A549 (cell line): ENCODE measurements around the gene MEA1. TPM values are rescaled to one million over a fixed set of nuclear protein-coding genes. Genes with fewer than 3 reads are reported as not detected.

Source experiments
- ATAC-seq, 2 experiments: fragments of 200-7000 bp in 1 of 2; fragments of >200 bp in 1 of 2; cut with Nextera tagmentation in 1 of 2; cut with Tn5 transposase in 1 of 2; 3 replicates each; pipeline versions ENCODE4 v1.8.0 to v1.9.1; 2018 to 2020; ENCODE audit warnings: mild to moderate bottlenecking in 1 of 2, moderate library complexity in 1 of 2
- CTCF ChIA-PET: fragments of 300-600 bp; sonication (Branson Sonifier 250); formaldehyde crosslinking; extraction: SDS; loops from one replicate; lab custom pipeline; 2021; ENCODE audit warnings: antibody characterized with exemption, inconsistent platforms; lab: Yijun Ruan, JAX
- POLR2A ChIA-PET: fragments of 350-600 bp; formaldehyde crosslinking; extraction: SDS; loops from one replicate; lab custom pipeline; 2021; ENCODE audit warnings: antibody characterized with exemption, inconsistent platforms; lab: Yijun Ruan, JAX
- DNase-seq, 2 experiments: peaks; one replicate each; pipeline versions ENCODE4 v3.0.0 to v3.0.0-alpha.2; 2011 to 2016; ENCODE audit warnings: low read depth in 1 of 2, low spot score in 1 of 2
- FAIRE-seq: peaks from 2 replicates; lab custom pipeline; 2011; peaks lifted over from hg19 to GRCh38; lab: Jason Lieb, UNC
- H3K27ac ChIP-seq, 2 experiments: fragments of >200 bp; sonication (Bioruptor Twin); formaldehyde crosslinking; 3 replicates each; pipeline ENCODE4 v1.5.1; 2016 to 2017
- H3K4me1 ChIP-seq: fragments of >200 bp; sonication (Bioruptor Twin); formaldehyde crosslinking; 3 replicates; pipeline ENCODE4 v1.6.1; 2016
- H3K4me2 ChIP-seq: fragments of >200 bp; sonication (Bioruptor Twin); formaldehyde crosslinking; 3 replicates; pipeline ENCODE4 v1.6.1; 2016
- H3K4me3 ChIP-seq: fragments of >200 bp; sonication (Bioruptor Twin); formaldehyde crosslinking; 3 replicates; pipeline ENCODE4 v1.5.1; 2016
- H3K9me3 ChIP-seq: fragments of >200 bp; sonication (Bioruptor Twin); formaldehyde crosslinking; 3 replicates; pipeline ENCODE4 v1.6.1; 2016
- CHD2 ChIP-seq: fragments of 150-350 bp; IDR thresholded peaks from 2 replicates; pipeline ENCODE4 v1.6.1; 2014; ENCODE audit warnings: low read length; ENCODE audit not compliant: partially characterized antibody
- FOSB ChIP-seq: fragments of 250-450 bp; sonication (Bioruptor Pico); IDR thresholded peaks from 2 replicates; pipeline ENCODE4 v1.5.0; 2020; ENCODE audit warnings: mild to moderate bottlenecking, moderate library complexity
- FOXS1 ChIP-seq: fragments of 250-450 bp; sonication (Bioruptor Pico); IDR thresholded peaks from 2 replicates; pipeline ENCODE4 v1.5.0; 2020; ENCODE audit warnings: mild to moderate bottlenecking, moderate library complexity
- HEYL ChIP-seq: fragments of 250-450 bp; sonication (Bioruptor Pico); IDR thresholded peaks from 2 replicates; pipeline ENCODE4 v1.8.0; 2021; ENCODE audit warnings: mild to moderate bottlenecking, moderate library complexity
- HOXA7 ChIP-seq: fragments of 250-450 bp; sonication (Bioruptor Pico); IDR thresholded peaks from 2 replicates; pipeline ENCODE4 v1.5.0; 2020; ENCODE audit warnings: mild to moderate bottlenecking, moderate library complexity
- HOXB5 ChIP-seq: fragments of 250-450 bp; sonication (Bioruptor Pico); IDR thresholded peaks from 2 replicates; pipeline ENCODE4 v1.5.0; 2020; ENCODE audit warnings: mild to moderate bottlenecking, moderate library complexity
- JUN ChIP-seq, 2 experiments: fragments of >200 bp; sonication (Bioruptor Twin); formaldehyde crosslinking; IDR thresholded peaks; 2 replicates in 1 of 2; 3 replicates in 1 of 2; pipeline ENCODE4 v1.6.1; 2016 to 2017
- NPAS2 ChIP-seq: fragments of 250-450 bp; sonication (Bioruptor Pico); IDR thresholded peaks from 2 replicates; pipeline ENCODE4 v1.8.0; 2022; ENCODE audit warnings: mild to moderate bottlenecking, moderate library complexity, borderline replicate concordance
- POLR2A ChIP-seq: IDR thresholded peaks from 2 replicates; pipeline ENCODE4 v1.6.1; 2012; ENCODE audit warnings: mild to moderate bottlenecking, low read length
- RAD21 ChIP-seq, 2 experiments: fragments of >200 bp in 1 of 2; sonication (Bioruptor Twin) in 1 of 2; formaldehyde crosslinking in 1 of 2; IDR thresholded peaks in 1 of 2; conservative IDR thresholded peaks in 1 of 2; 2 replicates in 1 of 2; 3 replicates in 1 of 2; pipeline ENCODE4 v1.6.1; 2012 to 2018; ENCODE audit warnings: inconsistent platforms in 1 of 2
- ZSCAN20 ChIP-seq: fragments of 250-450 bp; sonication (Bioruptor Pico); IDR thresholded peaks from 2 replicates; pipeline ENCODE4 v1.8.0; 2022; ENCODE audit warnings: mild to moderate bottlenecking, moderate library complexity
- WGBS: methylation state at CpG from one replicate; pipeline ENCODE4 v1.1.6; 2017; ENCODE audit errors: missing lambda C conversion rate; 5-methylcytosine and 5-hydroxymethylcytosine counted together
- polyA plus RNA-seq, 4 experiments: library from polyadenylated mRNA; depleted of rRNA in 3 of 4; stranded (reverse); fragments of >200 nt; fragmentation: RNase III in 1 of 4; extraction: RNeasy Plus Mini Kit Qiagen cat#74134 plus additional on column Dnase treatment in 1 of 4; gene quantifications; 2 replicates in 3 of 4; 3 replicates in 1 of 4; pipeline ENCODE4 v1.2.3, GENCODE V29; 2011 to 2017
- TF ChIP-seq, protein P1 (sequence below): fragments of >200 bp; sonication (Bioruptor Twin); formaldehyde crosslinking; IDR thresholded peaks from 3 replicates; pipeline ENCODE4 v1.5.1; 2016
- TF ChIP-seq, protein P2 (sequence below): fragments of 150-350 bp; IDR thresholded peaks from 2 replicates; pipeline ENCODE4 v1.6.1; 2014; ENCODE audit warnings: low read depth, mild to moderate bottlenecking, low read length
- TF ChIP-seq, protein P3 (sequence below): IDR thresholded peaks from 2 replicates; pipeline ENCODE4 v1.6.1; 2012; ENCODE audit warnings: low read depth, borderline replicate concordance
- TF ChIP-seq, protein P4 (sequence below): fragments of >200 bp; sonication (Bioruptor Twin); formaldehyde crosslinking; IDR thresholded peaks from 3 replicates; pipeline ENCODE4 v1.6.1; 2016
- TF ChIP-seq, protein P5 (sequence below): fragments of 250-450 bp; sonication (Bioruptor Pico); IDR thresholded peaks from 2 replicates; pipeline ENCODE4 v1.5.0; 2020; ENCODE audit warnings: low read depth, mild to moderate bottlenecking, moderate library complexity
- TF ChIP-seq, protein P6 (sequence below): IDR thresholded peaks from 2 replicates; pipeline ENCODE4 v1.6.1; 2012

The MEA1 gene
- polyA plus RNA-seq, 2 of the 4 experiments (the other 2 are of a cell fraction): 58.6 to 94.3 TPM

DNA sequence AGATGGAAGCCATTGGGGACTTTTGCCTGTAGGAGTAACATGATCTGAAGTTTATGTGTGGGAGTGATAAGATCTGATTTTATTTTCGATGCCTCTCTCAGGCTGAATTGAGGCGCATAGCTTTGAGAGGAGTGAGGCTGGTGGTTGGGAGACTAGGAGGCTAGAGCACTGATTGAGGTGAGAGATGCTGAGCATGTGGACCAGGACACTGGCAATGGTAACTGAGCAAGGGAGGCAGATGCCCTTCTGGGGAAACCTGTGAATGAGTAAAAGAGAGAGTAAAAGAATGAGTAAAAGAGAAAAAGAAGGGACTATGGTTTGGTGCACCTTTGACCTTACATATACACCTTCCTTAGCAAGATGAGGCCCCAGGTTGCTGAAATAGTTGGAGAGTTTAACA is 10.7 kb upstream of the MEA1 start (continued):
- TF ChIP-seq FOXS1 (CRISPR knock-in tag) (no peak), ZSCAN20 (CRISPR knock-in tag) (no peak), FOSB (CRISPR knock-in tag) (no peak)

DNA sequence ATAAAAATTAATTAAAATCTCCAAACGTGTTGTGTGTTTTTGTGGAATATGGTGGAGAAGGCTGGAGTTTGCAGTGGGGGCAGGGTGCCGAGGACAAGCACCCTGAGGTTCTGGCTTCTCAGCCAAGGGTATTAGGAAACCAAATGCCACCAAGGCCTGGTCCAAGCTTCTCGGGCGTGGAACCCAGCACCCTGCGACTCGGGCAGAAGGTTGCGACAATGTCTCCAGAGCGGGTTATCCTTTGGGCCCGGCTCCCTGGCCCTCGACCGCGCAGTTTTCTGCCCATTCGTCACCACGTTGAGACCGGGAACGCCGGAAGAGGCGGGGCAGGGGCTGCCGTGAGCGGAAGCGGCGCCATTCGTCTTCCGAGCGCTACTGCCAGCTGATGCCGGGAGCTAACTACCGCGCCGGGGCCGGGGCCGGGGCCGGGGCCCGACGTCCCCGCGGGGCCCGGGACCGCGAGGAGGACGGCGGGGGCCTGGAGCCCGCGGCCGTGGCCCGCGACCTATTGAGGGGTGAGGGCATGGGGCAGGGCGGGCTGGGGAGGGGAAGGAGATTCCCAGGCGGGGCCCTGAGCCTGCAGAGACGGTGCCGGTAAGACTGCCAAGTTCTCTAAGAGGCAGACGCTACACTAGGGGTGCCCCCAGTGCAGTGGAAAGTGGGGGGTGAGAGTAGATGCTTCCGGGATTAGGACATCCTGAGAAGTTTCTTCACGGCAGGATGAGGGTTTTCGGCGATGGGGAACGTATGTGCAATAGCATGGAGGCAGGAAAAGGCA is 7.7 kb upstream of the MEA1 start, which contains the start of gene RRP36:
RRP36 (plus strand) TSS at position 354 of the 778 bp plus-strand sequence; CDS start at position 386, 32 bp downstream.
- ChIA-PET CTCF (interaction anchor here (0.5 to 2.5 kb wide), 4 partner anchors 12 to 122 kb away, joined by 3 to 7 read pairs (median 4); no protein-coding TSS in a partner anchor), POLR2A (interaction anchor here (0.5 to 1.6 kb wide), 6 partner anchors 10 to 239 kb away, joined by 3 to 7 read pairs (median 4); partner anchors contain the start of genes BICRAL, CNPY3, KLC4 and MRPL2)
- TF ChIP-seq, protein P1, sequence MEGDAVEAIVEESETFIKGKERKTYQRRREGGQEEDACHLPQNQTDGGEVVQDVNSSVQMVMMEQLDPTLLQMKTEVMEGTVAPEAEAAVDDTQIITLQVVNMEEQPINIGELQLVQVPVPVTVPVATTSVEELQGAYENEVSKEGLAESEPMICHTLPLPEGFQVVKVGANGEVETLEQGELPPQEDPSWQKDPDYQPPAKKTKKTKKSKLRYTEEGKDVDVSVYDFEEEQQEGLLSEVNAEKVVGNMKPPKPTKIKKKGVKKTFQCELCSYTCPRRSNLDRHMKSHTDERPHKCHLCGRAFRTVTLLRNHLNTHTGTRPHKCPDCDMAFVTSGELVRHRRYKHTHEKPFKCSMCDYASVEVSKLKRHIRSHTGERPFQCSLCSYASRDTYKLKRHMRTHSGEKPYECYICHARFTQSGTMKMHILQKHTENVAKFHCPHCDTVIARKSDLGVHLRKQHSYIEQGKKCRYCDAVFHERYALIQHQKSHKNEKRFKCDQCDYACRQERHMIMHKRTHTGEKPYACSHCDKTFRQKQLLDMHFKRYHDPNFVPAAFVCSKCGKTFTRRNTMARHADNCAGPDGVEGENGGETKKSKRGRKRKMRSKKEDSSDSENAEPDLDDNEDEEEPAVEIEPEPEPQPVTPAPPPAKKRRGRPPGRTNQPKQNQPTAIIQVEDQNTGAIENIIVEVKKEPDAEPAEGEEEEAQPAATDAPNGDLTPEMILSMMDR: no peak
- TF ChIP-seq HOXB5 (CRISPR knock-in tag) (peak; percentile 21; the same call in 1 of the 2 replicates), HEYL (no peak), NPAS2 (CRISPR knock-in tag) (no peak), CHD2 (no peak), HOXA7 (CRISPR knock-in tag) (no peak), POLR2A (peak; percentile 59), RAD21 (conservative IDR thresholded peaks at IDR 0.05 in 1 of 2, IDR thresholded peaks at IDR 0.05 in 1 of 2) (no peak), JUN (IDR thresholded peaks at IDR 0.05) (peak; percentile 59 to 86; a peak in 4 of 5 replicates)
- TF ChIP-seq, protein P2, sequence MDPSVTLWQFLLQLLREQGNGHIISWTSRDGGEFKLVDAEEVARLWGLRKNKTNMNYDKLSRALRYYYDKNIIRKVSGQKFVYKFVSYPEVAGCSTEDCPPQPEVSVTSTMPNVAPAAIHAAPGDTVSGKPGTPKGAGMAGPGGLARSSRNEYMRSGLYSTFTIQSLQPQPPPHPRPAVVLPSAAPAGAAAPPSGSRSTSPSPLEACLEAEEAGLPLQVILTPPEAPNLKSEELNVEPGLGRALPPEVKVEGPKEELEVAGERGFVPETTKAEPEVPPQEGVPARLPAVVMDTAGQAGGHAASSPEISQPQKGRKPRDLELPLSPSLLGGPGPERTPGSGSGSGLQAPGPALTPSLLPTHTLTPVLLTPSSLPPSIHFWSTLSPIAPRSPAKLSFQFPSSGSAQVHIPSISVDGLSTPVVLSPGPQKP: no peak
- TF ChIP-seq, protein P3, sequence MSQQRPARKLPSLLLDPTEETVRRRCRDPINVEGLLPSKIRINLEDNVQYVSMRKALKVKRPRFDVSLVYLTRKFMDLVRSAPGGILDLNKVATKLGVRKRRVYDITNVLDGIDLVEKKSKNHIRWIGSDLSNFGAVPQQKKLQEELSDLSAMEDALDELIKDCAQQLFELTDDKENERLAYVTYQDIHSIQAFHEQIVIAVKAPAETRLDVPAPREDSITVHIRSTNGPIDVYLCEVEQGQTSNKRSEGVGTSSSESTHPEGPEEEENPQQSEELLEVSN: peak; percentile 64
- TF ChIP-seq, protein P4, sequence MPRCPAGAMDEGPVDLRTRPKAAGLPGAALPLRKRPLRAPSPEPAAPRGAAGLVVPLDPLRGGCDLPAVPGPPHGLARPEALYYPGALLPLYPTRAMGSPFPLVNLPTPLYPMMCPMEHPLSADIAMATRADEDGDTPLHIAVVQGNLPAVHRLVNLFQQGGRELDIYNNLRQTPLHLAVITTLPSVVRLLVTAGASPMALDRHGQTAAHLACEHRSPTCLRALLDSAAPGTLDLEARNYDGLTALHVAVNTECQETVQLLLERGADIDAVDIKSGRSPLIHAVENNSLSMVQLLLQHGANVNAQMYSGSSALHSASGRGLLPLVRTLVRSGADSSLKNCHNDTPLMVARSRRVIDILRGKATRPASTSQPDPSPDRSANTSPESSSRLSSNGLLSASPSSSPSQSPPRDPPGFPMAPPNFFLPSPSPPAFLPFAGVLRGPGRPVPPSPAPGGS: no peak; the same call in 2 of the 3 replicates
- TF ChIP-seq, protein P5, sequence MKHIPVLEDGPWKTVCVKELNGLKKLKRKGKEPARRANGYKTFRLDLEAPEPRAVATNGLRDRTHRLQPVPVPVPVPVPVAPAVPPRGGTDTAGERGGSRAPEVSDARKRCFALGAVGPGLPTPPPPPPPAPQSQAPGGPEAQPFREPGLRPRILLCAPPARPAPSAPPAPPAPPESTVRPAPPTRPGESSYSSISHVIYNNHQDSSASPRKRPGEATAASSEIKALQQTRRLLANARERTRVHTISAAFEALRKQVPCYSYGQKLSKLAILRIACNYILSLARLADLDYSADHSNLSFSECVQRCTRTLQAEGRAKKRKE (CRISPR knock-in tag): no peak
- TF ChIP-seq, protein P6, sequence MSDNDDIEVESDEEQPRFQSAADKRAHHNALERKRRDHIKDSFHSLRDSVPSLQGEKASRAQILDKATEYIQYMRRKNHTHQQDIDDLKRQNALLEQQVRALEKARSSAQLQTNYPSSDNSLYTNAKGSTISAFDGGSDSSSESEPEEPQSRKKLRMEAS: peak; percentile 72
- Histone ChIP-seq H3K4me2 (peak within 1 kb of the TSS; percentile 87), H3K4me1 (peaks cover 14% of the 10 kb centered on the region), H3K27ac (peak within 1 kb of the TSS; percentile 78 to 96), H3K4me3 (peak within 1 kb of the TSS; percentile 74), H3K9me3 (no peaks in the 10 kb centered on the region)
- DNase-seq (peak; percentile 58 to 79), ATAC-seq (peak; percentile 95 to 96), FAIRE-seq (no peak)
- 10% methylated on average over 10 of the region's 56 CpGs for WGBS
